Thymus (tissue), 11 donors: ENCODE data around the gene TIRAP. TPM values are rescaled to one million over a fixed set of nuclear protein-coding genes. Genes with fewer than 3 reads are reported as not detected.

Source experiments
- DNase-seq, 9 donors: peaks; one replicate each; pipeline ENCODE4 v3.0.0-alpha.2; 2013; ENCODE audit warnings: low spot score in 9 of 9, low read depth in 6 of 9, missing footprints in 1 of 9
- H3K27ac ChIP-seq, 2 donors: one replicate each; pipeline ENCODE4 v1.5.1; 2013; ENCODE audit warnings: control low read depth in 1 of 2, low read depth in 1 of 2, low read length in 1 of 2, mild to moderate bottlenecking in 1 of 2, moderate library complexity in 1 of 2
- H3K27me3 ChIP-seq, 2 donors: one replicate each; pipeline ENCODE4 v1.5.1; 2013; ENCODE audit warnings: low read length in 1 of 2; ENCODE audit not compliant: control insufficient read depth in 2 of 2, insufficient read depth in 1 of 2
- H3K36me3 ChIP-seq, 2 donors: one replicate each; pipeline ENCODE4 v1.5.1; 2013; ENCODE audit warnings: low read length in 1 of 2, mild to moderate bottlenecking in 1 of 2, moderate library complexity in 1 of 2; ENCODE audit not compliant: control insufficient read depth in 2 of 2, insufficient read depth in 2 of 2
- H3K4me1 ChIP-seq, 2 donors: one replicate each; pipeline ENCODE4 v1.5.1; 2013; ENCODE audit warnings: low read length in 2 of 2; ENCODE audit not compliant: control insufficient read depth in 2 of 2, insufficient read depth in 2 of 2
- H3K4me3 ChIP-seq, 2 donors: one replicate each; pipeline ENCODE4 v1.5.1; 2013; ENCODE audit warnings: low read length in 2 of 2, control low read depth in 1 of 2, mild to moderate bottlenecking in 1 of 2
- H3K9me3 ChIP-seq, 2 donors: one replicate each; pipeline ENCODE4 v1.5.1; 2013; ENCODE audit warnings: low read length in 1 of 2, mild to moderate bottlenecking in 1 of 2; ENCODE audit not compliant: control insufficient read depth in 2 of 2, insufficient read depth in 1 of 2
- WGBS: extraction: QIAGEN DNeasy Blood & Tissue Kit; methylation state at CpG from one replicate; pipeline ENCODE4 v1.1.7; 2013; 5-methylcytosine and 5-hydroxymethylcytosine counted together
- polyA plus RNA-seq: library from polyadenylated mRNA; stranded (reverse); fragments of 200-250 nt; gene quantifications from one replicate; pipeline ENCODE4 v1.2.3, GENCODE V29; 2013
- total RNA-seq: library from RNA; stranded (reverse); fragments of 120-200 nt; gene quantifications from one replicate; pipeline ENCODE4 v1.2.4, GENCODE V29; 2013
- donor health status: healthy.

The TIRAP gene
- total and polyA plus RNA-seq, 2 donors = 1.8 to 4.8 TPM

DNA sequence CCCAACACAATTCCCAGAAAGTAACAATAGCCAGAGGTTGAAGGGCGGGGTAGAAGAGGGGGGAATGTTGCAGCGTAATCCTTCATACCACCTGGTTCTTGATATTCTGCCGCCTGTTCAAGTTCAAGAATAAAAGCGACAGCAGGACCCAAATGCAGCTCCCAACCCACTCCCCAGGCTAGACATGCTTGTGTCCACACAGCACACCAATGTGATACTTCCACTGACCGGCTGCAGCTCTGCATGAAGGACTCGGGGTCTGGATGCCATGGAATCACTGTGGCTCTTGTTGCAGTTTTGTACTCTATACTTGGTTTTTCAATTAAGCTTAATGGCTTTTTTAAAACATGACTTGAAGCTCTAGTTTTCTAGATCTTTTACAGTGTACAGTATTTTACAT is 20.7 kb upstream of the TIRAP start:
- WGBS = 99% methylated on average over 6 of the region's 6 CpGs

DNA sequence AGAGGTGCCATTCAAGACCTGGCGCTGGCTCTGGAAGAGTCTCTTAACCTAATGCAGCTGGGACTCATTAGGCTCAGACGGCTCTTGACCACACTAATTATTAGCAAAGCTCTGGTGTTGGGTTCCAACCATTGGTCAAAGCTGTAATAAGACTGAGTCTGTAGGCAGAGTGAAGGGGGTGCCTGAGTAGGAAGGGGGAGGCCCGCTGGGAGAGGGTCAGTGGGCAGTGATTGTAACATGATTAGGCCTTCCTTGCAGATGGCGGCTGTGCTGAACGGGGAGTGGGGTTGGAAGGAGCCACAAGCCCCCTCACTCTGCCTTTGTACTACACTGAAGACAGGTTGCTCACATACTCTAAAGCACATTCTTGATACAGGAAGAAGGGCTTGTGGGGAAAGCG is 19.4 kb upstream of the TIRAP start:
- H3K36me3 ChIP-seq = peaks cover 59 to 74% of the 10 kb centered on the region in 2 donors
- no peak for DNase-seq
- 98% methylated on average over 6 of the region's 6 CpGs for WGBS
- H3K27me3 ChIP-seq = no peaks in the 10 kb centered on the region
- peaks cover 10 to 11% of the 10 kb centered on the region in 2 donors for H3K4me1 ChIP-seq
- H3K27ac ChIP-seq = no peak overlapping the region
- H3K9me3 ChIP-seq = no peaks in the 10 kb centered on the region
- H3K4me3 ChIP-seq = no peak overlapping the region

More for the DNA sequence above, 20.7 kb upstream of the TIRAP start:
- Histone ChIP-seq H3K27ac (no peak overlapping the region), H3K4me1 (peaks cover 1 to 2% of the 10 kb centered on the region in 2 donors), H3K36me3 (peaks cover 64 to 80% of the 10 kb centered on the region in 2 donors), H3K9me3 (no peaks in the 10 kb centered on the region), H3K4me3 (no peak overlapping the region), H3K27me3 (no peaks in the 10 kb centered on the region)
- DNase-seq = no peak

DNA sequence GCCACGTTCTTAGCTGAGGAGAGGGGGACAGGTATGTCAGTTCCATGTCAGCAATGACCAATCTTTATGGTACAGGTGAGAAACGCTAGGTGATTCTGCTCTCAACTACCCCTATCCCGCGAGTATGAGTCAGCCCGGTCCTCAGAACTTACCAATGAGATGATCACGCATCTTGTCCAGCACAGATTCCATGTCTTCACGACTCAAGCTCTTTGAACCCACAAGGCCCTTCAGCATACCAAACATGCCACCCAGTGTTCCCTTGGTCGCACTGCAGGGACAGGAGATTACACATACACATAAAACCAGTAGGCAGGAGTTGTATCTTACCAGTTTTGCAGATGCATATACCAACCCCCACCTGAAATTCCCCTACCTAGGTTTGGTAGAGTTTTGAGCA is 17.1 kb upstream of the TIRAP start:
- H3K27ac ChIP-seq = no peak overlapping the region
- H3K4me1 ChIP-seq = peaks cover 10 to 13% of the 10 kb centered on the region in 2 donors
- no peak overlapping the region for H3K4me3 ChIP-seq
- 97% methylated on average over 8 of the region's 8 CpGs for WGBS
- peaks cover 59 to 66% of the 10 kb centered on the region in 2 donors for H3K36me3 ChIP-seq
- DNase-seq = no peak
- H3K9me3 ChIP-seq = no peaks in the 10 kb centered on the region
- no peaks in the 10 kb centered on the region for H3K27me3 ChIP-seq

DNA sequence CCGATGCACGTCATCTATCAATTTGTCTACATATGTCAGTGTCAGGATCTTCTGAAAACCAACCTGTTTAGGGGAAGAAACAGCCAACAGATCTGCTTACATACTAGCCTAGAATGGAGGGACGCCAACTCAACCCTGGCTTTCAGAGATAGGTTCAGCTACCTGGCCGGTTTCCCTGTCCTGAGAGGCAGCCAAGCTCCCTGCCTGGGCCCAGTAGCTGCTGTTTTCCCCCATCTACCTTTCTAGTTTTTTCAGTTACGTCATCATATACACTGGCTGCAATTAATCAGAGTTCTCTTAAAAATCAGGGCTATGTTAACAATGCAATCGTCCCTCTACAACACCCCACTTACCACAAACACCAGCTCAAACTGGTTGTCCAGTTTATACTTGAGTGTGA is 15.2 kb upstream of the TIRAP start:
- Histone ChIP-seq H3K27ac (peak overlapping the region in 1 of 2 donors; percentile 85), H3K4me1 (peaks cover 10 to 13% of the 10 kb centered on the region in 2 donors), H3K9me3 (no peaks in the 10 kb centered on the region), H3K27me3 (no peaks in the 10 kb centered on the region), H3K4me3 (peak overlapping the region; percentile 88 to 93), H3K36me3 (peaks cover 50 to 52% of the 10 kb centered on the region in 2 donors)
- no peak for DNase-seq
- WGBS = 92% methylated on average over 6 of the region's 6 CpGs

DNA sequence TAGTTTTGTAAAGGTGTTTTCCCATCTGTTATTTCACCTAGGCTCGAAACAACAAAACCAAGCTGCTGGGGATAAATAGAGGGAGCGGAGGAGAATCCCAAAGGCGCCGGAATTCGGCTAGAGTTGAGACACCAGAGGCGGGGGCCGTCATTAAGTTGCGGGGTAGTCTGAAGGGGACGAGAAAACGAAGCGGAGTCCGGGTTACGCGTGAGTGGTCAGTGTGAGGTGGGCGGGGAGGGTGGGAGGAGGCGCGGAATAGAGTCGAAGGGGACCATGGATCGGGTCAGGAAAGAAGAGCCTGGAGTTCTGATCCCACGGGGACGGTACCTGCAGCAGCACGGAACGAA is 14.6 kb upstream of the TIRAP start:
- Histone ChIP-seq H3K4me3 (peak overlapping the region; percentile 88 to 93), H3K27ac (peak overlapping the region; percentile 85 to 88), H3K36me3 (peaks cover 45 to 52% of the 10 kb centered on the region in 2 donors), H3K27me3 (no peaks in the 10 kb centered on the region), H3K9me3 (no peaks in the 10 kb centered on the region), H3K4me1 (peaks cover 10 to 13% of the 10 kb centered on the region in 2 donors)
- no peak for DNase-seq
- WGBS = under 1% methylated on average over 23 of the region's 23 CpGs

DNA sequence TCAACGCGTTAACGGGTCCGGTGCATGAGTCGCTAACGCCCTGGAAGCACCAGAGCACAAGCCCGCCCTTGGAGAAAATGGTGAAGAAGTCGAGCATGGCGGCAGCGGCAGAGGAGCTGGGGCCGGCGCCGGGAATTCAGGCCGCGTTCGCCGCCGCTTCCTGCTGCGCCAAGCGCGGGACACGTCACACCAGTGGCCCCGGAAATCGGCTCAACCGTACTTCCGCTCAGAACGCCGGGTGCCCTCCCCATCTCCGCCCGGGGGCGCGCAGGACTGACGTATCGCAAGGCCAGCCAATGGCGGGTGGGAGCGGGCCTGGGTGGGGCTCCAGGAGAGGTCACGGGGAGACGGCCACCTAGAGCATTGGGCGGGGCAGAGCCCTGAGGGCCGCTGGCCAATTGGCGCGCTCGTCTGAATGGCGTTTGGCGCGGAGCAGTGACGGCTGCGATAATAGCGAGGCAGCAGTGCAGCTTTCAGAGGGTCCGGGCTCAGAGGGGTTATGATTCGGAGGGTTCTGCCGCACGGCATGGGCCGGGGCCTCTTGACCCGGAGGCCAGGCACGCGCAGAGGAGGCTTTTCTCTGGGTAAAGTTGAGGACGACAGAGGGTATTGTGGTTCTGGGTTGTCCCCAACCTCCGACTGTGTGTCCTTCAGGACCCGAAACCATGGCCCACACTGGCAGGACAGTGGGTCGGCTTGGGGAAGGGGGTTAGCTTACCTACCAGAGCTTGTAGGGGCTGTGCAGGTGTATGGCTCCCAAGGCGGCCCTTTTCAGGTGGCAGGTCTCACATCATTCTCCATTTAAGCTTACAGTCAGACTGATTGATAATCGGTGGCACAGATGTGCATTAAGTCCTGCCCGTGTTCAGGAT is 13.9 kb upstream of the TIRAP start, which contains the start of the genes FOXRED1 and SRPRA:
FOXRED1 (plus strand) TSS at position 447 of the 872 bp plus-strand sequence; CDS start at position 500, 53 bp downstream.
SRPRA (minus strand) TSS at position 188 of the 872 bp plus-strand sequence; CDS start at position 97, 91 bp downstream.
- Histone ChIP-seq H3K4me1 (peaks cover 10 to 13% of the 10 kb centered on the region in 2 donors), H3K27me3 (no peaks in the 10 kb centered on the region), H3K4me3 (peak within 1 kb of the TSS; percentile 88 to 93), H3K27ac (peak within 1 kb of the TSS; percentile 85 to 88), H3K36me3 (peaks cover 44 to 52% of the 10 kb centered on the region in 2 donors), H3K9me3 (no peaks in the 10 kb centered on the region)
- WGBS = under 1% methylated on average over 64 of the region's 64 CpGs
- DNase-seq = peak; percentile 94 to 99 (median 98)

DNA sequence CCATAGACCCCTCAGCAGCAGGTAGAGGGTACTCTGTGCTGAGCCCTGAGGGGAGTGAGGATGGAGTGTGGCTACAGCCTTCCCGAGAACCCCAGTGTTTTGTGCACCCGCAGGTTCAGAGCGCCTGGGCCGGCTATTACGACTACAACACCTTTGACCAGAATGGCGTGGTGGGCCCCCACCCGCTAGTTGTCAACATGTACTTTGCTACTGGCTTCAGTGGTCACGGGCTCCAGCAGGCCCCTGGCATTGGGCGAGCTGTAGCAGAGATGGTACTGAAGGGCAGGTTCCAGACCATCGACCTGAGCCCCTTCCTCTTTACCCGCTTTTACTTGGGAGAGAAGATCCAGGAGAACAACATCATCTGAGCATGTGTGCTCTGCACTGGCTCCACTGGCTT is 5.6 kb upstream of the TIRAP start:
- over 99% methylated on average over 11 of the region's 11 CpGs for WGBS
- Histone ChIP-seq H3K4me1 (peaks cover under 1 to 9% of the 10 kb centered on the region in 2 donors), H3K27me3 (peaks cover 0 to 11% of the 10 kb centered on the region in 2 donors), H3K9me3 (no peaks in the 10 kb centered on the region), H3K27ac (no peak overlapping the region), H3K36me3 (peaks cover 38 to 46% of the 10 kb centered on the region in 2 donors), H3K4me3 (no peak overlapping the region)
- no peak for DNase-seq

DNA sequence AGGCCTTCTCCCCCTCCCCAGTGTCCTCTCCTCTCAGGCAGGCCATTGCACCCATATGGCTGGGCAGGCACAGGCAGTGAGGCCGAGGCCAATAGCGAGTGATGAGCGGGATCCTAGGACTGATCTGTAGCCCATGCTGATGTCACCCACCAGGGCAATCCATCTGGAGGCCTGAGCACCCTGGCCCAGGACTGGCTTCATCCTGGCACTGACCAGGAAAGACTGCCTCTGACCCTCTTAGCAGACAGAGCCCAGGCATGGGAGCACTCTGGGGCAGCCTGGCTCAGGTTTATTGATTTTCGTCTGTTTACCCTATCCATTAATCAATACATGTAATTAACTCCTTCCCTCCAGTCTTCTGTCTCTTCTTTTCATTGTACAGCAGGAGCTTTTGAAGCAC is 5.1 kb upstream of the TIRAP start:
- H3K27me3 ChIP-seq = peaks cover 0 to 16% of the 10 kb centered on the region in 2 donors
- no peak for DNase-seq
- no peak overlapping the region for H3K4me3 ChIP-seq
- 98% methylated on average over 4 of the region's 4 CpGs for WGBS
- peaks cover 2 to 12% of the 10 kb centered on the region in 2 donors for H3K4me1 ChIP-seq
- H3K27ac ChIP-seq = no peak overlapping the region
- no peaks in the 10 kb centered on the region for H3K9me3 ChIP-seq
- peaks cover 35 to 46% of the 10 kb centered on the region in 2 donors for H3K36me3 ChIP-seq

DNA sequence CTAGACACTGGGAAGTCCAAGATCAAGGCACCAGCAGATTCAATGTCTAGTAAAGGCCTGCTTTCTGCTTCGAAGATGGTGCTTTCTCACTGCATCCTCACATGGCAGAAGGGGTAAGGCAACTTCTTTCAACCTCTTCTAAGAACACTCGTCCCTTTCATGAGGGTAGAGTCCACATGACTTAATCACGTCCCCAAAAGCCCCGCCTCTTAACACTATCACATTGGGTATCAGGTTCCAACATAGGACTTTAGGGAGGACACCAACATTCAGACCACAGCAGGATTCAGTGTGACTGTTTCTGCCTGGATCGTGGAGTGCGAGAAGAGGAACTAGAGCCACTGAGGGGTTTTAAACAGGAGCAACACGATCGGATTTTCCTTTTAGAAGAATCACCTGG is 3.7 kb upstream of the TIRAP start:
- peaks cover 0 to 28% of the 10 kb centered on the region in 2 donors for H3K27me3 ChIP-seq
- no peak overlapping the region for H3K27ac ChIP-seq
- no peak for DNase-seq
- H3K36me3 ChIP-seq = peaks cover 21 to 37% of the 10 kb centered on the region in 2 donors
- WGBS = 95% methylated on average over 8 of the region's 8 CpGs
- H3K9me3 ChIP-seq = no peaks in the 10 kb centered on the region
- H3K4me1 ChIP-seq = peaks cover 2 to 15% of the 10 kb centered on the region in 2 donors
- no peak overlapping the region for H3K4me3 ChIP-seq
